GM12878 (cell line): ENCODE data around the gene KIAA1217. TPM values are rescaled to one million over a fixed set of nuclear protein-coding genes. Genes with fewer than 3 reads are reported as not detected.

ENCODE experiments used
- CHD4 ChIP-seq: fragments of 200-600 bp; sonication (generic); IDR thresholded peaks from 2 replicates; pipeline ENCODE4 v1.6.1; 2016; ENCODE audit warnings: mild to moderate bottlenecking
- EGR1 ChIP-seq, 2 experiments: IDR thresholded peaks; 1 replicate in 1 of 2; 2 replicates in 1 of 2; pipeline ENCODE4 v1.6.1; 2011 to 2012; ENCODE audit warnings: low read depth in 2 of 2, low read length in 2 of 2, borderline replicate concordance in 1 of 2, mild to moderate bottlenecking in 1 of 2, moderate library complexity in 1 of 2
- ESRRA ChIP-seq: IDR thresholded peaks from 2 replicates; pipeline ENCODE4 v1.6.1; 2012; ENCODE audit warnings: mild to moderate bottlenecking, low read length, improper control_type of control experiment
- FOS ChIP-seq: IDR thresholded peaks from 3 replicates; pipeline ENCODE4 v1.6.1; 2011; ENCODE audit warnings: borderline replicate concordance; ENCODE audit not compliant: insufficient read length; ENCODE audit errors: extremely low read depth
- IRF4 ChIP-seq: IDR thresholded peaks from 2 replicates; pipeline ENCODE4 v1.6.1; 2011; ENCODE audit warnings: low read depth, low read length
- KDM1A ChIP-seq: fragments of 200-600 bp; sonication (generic); IDR thresholded peaks from 2 replicates; pipeline ENCODE4 v1.6.1; 2016; ENCODE audit warnings: borderline replicate concordance
- POLR2AphosphoS5 ChIP-seq: IDR thresholded peaks from 2 replicates; pipeline ENCODE4 v1.6.1; 2011; ENCODE audit warnings: mild to moderate bottlenecking, low read length, inconsistent platforms
- RUNX3 ChIP-seq: IDR thresholded peaks from 2 replicates; pipeline ENCODE4 v1.6.1; 2012; ENCODE audit warnings: low read length, inconsistent platforms
- TAF1 ChIP-seq: IDR thresholded peaks from 2 replicates; pipeline ENCODE4 v1.6.1; 2011; ENCODE audit warnings: mild to moderate bottlenecking, low read depth, low read length, borderline replicate concordance
- USF1 ChIP-seq: IDR thresholded peaks from 2 replicates; pipeline ENCODE4 v1.6.1; 2011; ENCODE audit warnings: borderline replicate concordance, low read depth, mild to moderate bottlenecking, moderate library complexity, mixed read lengths, low read length; ENCODE audit not compliant: insufficient read depth; ENCODE audit errors: extremely low read length
- YY1 ChIP-seq: IDR thresholded peaks from 2 replicates; pipeline ENCODE4 v1.6.1; 2011; ENCODE audit warnings: low read depth, mild to moderate bottlenecking, low read length
- ZNF217 ChIP-seq: fragments of 450-650 bp; IDR thresholded peaks from 2 replicates; pipeline ENCODE4 v1.6.1; 2017; ENCODE audit warnings: antibody characterized with exemption, mild to moderate bottlenecking
- polyA plus RNA-seq, 11 experiments: library from polyadenylated mRNA; depleted of rRNA in 4 of 11; unstranded in 6 of 11; stranded (reverse) in 5 of 11; fragments of >200 nt; fragmentation: Nextera tagmentation in 4 of 11; fragmentation: Illumina TruSeq in 1 of 11; extraction: Ambion mirVana in 4 of 11; extraction: Trizol in 1 of 11; gene quantifications; 1 replicate in 1 of 11; 2 replicates in 10 of 11; pipeline versions ENCODE4 v1.2.1 to v1.2.3, GENCODE V29; 2011 to 2016; ENCODE audit warnings: inconsistent platforms in 2 of 11, missing spikeins in 2 of 11, low read depth in 1 of 11
- total RNA-seq, 4 experiments: library from RNA; depleted of rRNA in 3 of 4; stranded (reverse); fragments of >200 nt in 3 of 4; fragmentation: Illumina TruSeq in 1 of 4; extraction: Trizol in 1 of 4; gene quantifications; 2 replicates each; pipeline versions ENCODE4 v1.2.1 to v1.2.3, GENCODE V29; 2013 to 2021
- TF ChIP-seq, protein P1 (sequence below): fragments of 450-650 bp; formaldehyde crosslinking; IDR thresholded peaks from 2 replicates; pipeline ENCODE4 v1.5.0; 2022; ENCODE audit warnings: mild to moderate bottlenecking, missing genetic modification characterization
- TF ChIP-seq, protein P2 (sequence below), 3 experiments: IDR thresholded peaks in 2 of 3; conservative IDR thresholded peaks in 1 of 3; 2 replicates each; pipeline ENCODE4 v1.5.1; 2011; ENCODE audit warnings: low read depth in 3 of 3, low read length in 3 of 3, mild to moderate bottlenecking in 3 of 3, control low read depth in 2 of 3, moderate library complexity in 2 of 3, inconsistent platforms in 1 of 3, mixed read lengths in 1 of 3; ENCODE audit not compliant: control insufficient read depth in 2 of 3, insufficient read depth in 1 of 3; ENCODE audit errors: extremely low read depth in 1 of 3
- TF ChIP-seq, protein P3 (sequence below): IDR thresholded peaks from 2 replicates; pipeline ENCODE4 v1.6.1; 2011; ENCODE audit warnings: borderline replicate concordance, low read depth, mild to moderate bottlenecking, moderate library complexity, low read length; ENCODE audit not compliant: insufficient read depth, poor library complexity, severe bottlenecking
- TF ChIP-seq, protein P4 (sequence below): fragments of 450-650 bp; formaldehyde crosslinking; IDR thresholded peaks from 2 replicates; pipeline ENCODE4 v1.4.0; 2020; ENCODE audit warnings: mild to moderate bottlenecking, moderate library complexity
- TF ChIP-seq, protein P5 (sequence below): IDR thresholded peaks from 2 replicates; pipeline ENCODE4 v1.6.1; 2012; ENCODE audit warnings: low read depth, low read length, improper control_type of control experiment

KIAA1217 gene
- total and polyA plus RNA-seq, 10 of the 15 experiments (the other 5 are each of a cell fraction or from before 2014, with no cell fraction given): 0.57 to 3.8 (median 2.1) TPM

DNA sequence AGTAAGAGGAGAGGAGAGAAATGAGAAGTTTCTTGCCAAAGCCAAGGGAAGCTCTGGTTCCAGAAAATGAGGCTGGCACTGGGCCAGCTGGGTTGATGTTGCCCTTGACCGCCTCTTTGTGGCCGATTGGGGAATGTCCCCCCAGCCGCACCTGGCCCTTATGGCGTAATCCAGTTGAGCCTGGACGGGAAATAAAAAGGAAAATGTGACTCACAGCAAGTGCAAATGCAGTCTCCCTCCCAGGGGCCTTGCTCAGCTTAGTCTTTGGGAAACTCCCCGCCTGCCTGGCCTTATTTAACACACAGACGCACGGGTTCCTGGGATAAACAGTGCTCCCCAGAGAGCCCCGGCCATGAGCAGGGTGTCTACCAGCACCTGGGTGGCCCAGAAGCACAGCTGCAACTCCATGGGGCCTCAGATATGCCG, 174.8 kb downstream of the KIAA1217 start (continued):
- TF ChIP-seq, protein P1, sequence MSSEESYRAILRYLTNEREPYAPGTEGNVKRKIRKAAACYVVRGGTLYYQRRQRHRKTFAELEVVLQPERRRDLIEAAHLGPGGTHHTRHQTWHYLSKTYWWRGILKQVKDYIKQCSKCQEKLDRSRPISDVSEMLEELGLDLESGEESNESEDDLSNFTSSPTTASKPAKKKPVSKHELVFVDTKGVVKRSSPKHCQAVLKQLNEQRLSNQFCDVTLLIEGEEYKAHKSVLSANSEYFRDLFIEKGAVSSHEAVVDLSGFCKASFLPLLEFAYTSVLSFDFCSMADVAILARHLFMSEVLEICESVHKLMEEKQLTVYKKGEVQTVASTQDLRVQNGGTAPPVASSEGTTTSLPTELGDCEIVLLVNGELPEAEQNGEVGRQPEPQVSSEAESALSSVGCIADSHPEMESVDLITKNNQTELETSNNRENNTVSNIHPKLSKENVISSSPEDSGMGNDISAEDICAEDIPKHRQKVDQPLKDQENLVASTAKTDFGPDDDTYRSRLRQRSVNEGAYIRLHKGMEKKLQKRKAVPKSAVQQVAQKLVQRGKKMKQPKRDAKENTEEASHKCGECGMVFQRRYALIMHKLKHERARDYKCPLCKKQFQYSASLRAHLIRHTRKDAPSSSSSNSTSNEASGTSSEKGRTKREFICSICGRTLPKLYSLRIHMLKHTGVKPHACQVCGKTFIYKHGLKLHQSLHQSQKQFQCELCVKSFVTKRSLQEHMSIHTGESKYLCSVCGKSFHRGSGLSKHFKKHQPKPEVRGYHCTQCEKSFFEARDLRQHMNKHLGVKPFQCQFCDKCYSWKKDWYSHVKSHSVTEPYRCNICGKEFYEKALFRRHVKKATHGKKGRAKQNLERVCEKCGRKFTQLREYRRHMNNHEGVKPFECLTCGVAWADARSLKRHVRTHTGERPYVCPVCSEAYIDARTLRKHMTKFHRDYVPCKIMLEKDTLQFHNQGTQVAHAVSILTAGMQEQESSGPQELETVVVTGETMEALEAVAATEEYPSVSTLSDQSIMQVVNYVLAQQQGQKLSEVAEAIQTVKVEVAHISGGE (CRISPR knock-in tag): no peak
- TF ChIP-seq, protein P2, sequence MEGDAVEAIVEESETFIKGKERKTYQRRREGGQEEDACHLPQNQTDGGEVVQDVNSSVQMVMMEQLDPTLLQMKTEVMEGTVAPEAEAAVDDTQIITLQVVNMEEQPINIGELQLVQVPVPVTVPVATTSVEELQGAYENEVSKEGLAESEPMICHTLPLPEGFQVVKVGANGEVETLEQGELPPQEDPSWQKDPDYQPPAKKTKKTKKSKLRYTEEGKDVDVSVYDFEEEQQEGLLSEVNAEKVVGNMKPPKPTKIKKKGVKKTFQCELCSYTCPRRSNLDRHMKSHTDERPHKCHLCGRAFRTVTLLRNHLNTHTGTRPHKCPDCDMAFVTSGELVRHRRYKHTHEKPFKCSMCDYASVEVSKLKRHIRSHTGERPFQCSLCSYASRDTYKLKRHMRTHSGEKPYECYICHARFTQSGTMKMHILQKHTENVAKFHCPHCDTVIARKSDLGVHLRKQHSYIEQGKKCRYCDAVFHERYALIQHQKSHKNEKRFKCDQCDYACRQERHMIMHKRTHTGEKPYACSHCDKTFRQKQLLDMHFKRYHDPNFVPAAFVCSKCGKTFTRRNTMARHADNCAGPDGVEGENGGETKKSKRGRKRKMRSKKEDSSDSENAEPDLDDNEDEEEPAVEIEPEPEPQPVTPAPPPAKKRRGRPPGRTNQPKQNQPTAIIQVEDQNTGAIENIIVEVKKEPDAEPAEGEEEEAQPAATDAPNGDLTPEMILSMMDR (IDR thresholded peaks at IDR 0.05 in 2 of 3, conservative IDR thresholded peaks at IDR 0.05 in 1 of 3; ENCODE audit: control insufficient read depth in 2 of 3, extremely low read depth in 1 of 3, insufficient read depth in 1 of 3, low read depth in 3 of 3, low read length in 3 of 3): peak; percentile 31 to 47 (median 39); a peak in 5 of 6 replicates
- TF ChIP-seq EGR1 (IDR thresholded peaks at IDR 0.05; ENCODE audit: borderline replicate concordance in 1 of 2, low read depth in 2 of 2, low read length in 2 of 2) (no peak), TAF1 (no peak), RUNX3 (peak; percentile 91), FOS (no peak), CHD4 (no peak), YY1 (peak; percentile 47; the same call in 1 of the 2 replicates), IRF4 (no peak; the same call in none of the 2 replicates), KDM1A (no peak), ESRRA (no peak), USF1 (no peak), ZNF217 (no peak), POLR2AphosphoS5 (peak; percentile 60)
- TF ChIP-seq, protein P3, sequence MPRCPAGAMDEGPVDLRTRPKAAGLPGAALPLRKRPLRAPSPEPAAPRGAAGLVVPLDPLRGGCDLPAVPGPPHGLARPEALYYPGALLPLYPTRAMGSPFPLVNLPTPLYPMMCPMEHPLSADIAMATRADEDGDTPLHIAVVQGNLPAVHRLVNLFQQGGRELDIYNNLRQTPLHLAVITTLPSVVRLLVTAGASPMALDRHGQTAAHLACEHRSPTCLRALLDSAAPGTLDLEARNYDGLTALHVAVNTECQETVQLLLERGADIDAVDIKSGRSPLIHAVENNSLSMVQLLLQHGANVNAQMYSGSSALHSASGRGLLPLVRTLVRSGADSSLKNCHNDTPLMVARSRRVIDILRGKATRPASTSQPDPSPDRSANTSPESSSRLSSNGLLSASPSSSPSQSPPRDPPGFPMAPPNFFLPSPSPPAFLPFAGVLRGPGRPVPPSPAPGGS: peak; percentile 65
- TF ChIP-seq, protein P4, sequence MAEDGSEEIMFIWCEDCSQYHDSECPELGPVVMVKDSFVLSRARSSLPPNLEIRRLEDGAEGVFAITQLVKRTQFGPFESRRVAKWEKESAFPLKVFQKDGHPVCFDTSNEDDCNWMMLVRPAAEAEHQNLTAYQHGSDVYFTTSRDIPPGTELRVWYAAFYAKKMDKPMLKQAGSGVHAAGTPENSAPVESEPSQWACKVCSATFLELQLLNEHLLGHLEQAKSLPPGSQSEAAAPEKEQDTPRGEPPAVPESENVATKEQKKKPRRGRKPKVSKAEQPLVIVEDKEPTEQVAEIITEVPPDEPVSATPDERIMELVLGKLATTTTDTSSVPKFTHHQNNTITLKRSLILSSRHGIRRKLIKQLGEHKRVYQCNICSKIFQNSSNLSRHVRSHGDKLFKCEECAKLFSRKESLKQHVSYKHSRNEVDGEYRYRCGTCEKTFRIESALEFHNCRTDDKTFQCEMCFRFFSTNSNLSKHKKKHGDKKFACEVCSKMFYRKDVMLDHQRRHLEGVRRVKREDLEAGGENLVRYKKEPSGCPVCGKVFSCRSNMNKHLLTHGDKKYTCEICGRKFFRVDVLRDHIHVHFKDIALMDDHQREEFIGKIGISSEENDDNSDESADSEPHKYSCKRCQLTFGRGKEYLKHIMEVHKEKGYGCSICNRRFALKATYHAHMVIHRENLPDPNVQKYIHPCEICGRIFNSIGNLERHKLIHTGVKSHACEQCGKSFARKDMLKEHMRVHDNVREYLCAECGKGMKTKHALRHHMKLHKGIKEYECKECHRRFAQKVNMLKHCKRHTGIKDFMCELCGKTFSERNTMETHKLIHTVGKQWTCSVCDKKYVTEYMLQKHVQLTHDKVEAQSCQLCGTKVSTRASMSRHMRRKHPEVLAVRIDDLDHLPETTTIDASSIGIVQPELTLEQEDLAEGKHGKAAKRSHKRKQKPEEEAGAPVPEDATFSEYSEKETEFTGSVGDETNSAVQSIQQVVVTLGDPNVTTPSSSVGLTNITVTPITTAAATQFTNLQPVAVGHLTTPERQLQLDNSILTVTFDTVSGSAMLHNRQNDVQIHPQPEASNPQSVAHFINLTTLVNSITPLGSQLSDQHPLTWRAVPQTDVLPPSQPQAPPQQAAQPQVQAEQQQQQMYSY (CRISPR knock-in tag): no peak
- TF ChIP-seq, protein P5, sequence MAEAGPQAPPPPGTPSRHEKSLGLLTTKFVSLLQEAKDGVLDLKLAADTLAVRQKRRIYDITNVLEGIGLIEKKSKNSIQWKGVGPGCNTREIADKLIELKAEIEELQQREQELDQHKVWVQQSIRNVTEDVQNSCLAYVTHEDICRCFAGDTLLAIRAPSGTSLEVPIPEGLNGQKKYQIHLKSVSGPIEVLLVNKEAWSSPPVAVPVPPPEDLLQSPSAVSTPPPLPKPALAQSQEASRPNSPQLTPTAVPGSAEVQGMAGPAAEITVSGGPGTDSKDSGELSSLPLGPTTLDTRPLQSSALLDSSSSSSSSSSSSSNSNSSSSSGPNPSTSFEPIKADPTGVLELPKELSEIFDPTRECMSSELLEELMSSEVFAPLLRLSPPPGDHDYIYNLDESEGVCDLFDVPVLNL: no peak
